T-helper 1 cell treated with Interleukin-12 subunit alpha and Interleukin-12 subunit beta and Interleukin-4 antibody, amounts not matched to agents 30 μg/mL and 1 μg/mL, for 36 hours (primary cell): ENCODE results near the gene GLIPR1.
A peak's percentile ranks its signal among the peaks of the same experiment; 100 is the strongest.
"Not testable (repeated sequence)": the region's sequence is repeated elsewhere in the genome, so short reads cannot be mapped to it uniquely, and the experiment has no call there.

Experiments
- H3K27ac Mint-ChIP-seq: one replicate; pipeline ENCODE4 v1.8.0; 2021; ENCODE audit warnings: mild to moderate bottlenecking, mixed read lengths
- H3K27me3 Mint-ChIP-seq: one replicate; pipeline ENCODE4 v1.8.0; 2021; ENCODE audit warnings: low read depth, mixed read lengths
- H3K36me3 Mint-ChIP-seq: one replicate; pipeline ENCODE4 v1.8.0; 2021; ENCODE audit warnings: low read depth, mixed read lengths
- H3K4me1 Mint-ChIP-seq: one replicate; pipeline ENCODE4 v1.8.0; 2021; ENCODE audit warnings: low read depth, mixed read lengths
- H3K4me3 Mint-ChIP-seq: one replicate; pipeline ENCODE4 v1.8.0; 2021; ENCODE audit warnings: mild to moderate bottlenecking, moderate library complexity, mixed read lengths
- H3K9me3 Mint-ChIP-seq: one replicate; pipeline ENCODE4 v1.8.0; 2021; ENCODE audit warnings: mixed read lengths

GLIPR1 gene

GRCh38 chr12:75455839-75456238, 24.7 kb upstream of the GLIPR1 start:
- H3K27ac Mint-ChIP-seq, result no peak overlapping the region
- peaks cover 7% of the 10 kb centered on the region for H3K36me3 Mint-ChIP-seq
- no peak overlapping the region for H3K4me3 Mint-ChIP-seq
- peaks cover 16% of the 10 kb centered on the region for H3K9me3 Mint-ChIP-seq
- H3K27me3 Mint-ChIP-seq, result peaks cover 12% of the 10 kb centered on the region
- peaks cover 27% of the 10 kb centered on the region for H3K4me1 Mint-ChIP-seq

GRCh38 chr12:75457191-75457590, 23.4 kb upstream of the GLIPR1 start:
- Mint-ChIP-seq H3K4me1 (peaks cover 27% of the 10 kb centered on the region), H3K4me3 (peak overlapping the region; percentile 14), H3K9me3 (peaks cover 16% of the 10 kb centered on the region), H3K36me3 (peaks cover 7% of the 10 kb centered on the region), H3K27ac (no peak overlapping the region), H3K27me3 (peaks cover 13% of the 10 kb centered on the region)

DNA sequence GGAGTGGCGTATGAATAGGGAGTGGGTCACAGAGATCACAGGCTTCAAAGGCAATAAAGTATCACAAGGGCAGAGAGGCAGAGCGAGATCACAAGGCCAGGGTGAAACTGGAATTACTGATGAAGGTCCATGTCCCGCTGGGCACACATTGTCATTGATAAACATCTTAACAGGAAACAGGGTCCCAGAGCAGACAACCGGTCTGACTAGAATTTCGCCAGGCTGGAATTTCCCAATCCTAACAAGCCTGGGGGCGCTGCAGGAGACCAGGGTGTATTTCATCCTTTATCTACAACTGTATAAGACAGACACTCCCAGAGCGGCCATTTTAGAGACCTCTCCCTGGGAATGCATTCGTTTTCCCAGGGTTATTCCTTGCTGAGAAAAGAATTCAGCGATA, 22.7 kb upstream of the GLIPR1 start:
- H3K4me3 Mint-ChIP-seq, result peak overlapping the region; percentile 20
- H3K4me1 Mint-ChIP-seq, result peaks cover 27% of the 10 kb centered on the region

GRCh38 chr12:75459755-75460154, 20.8 kb upstream of the GLIPR1 start:
- H3K36me3 Mint-ChIP-seq, result peaks cover 7% of the 10 kb centered on the region
- H3K9me3 Mint-ChIP-seq, result peaks cover 20% of the 10 kb centered on the region
- peaks cover 27% of the 10 kb centered on the region for H3K4me1 Mint-ChIP-seq
- H3K4me3 Mint-ChIP-seq, result no peak overlapping the region
- no peak overlapping the region for H3K27ac Mint-ChIP-seq
- peaks cover 19% of the 10 kb centered on the region for H3K27me3 Mint-ChIP-seq

More for the DNA sequence above, 22.7 kb upstream of the GLIPR1 start:
- peaks cover 20% of the 10 kb centered on the region for H3K9me3 Mint-ChIP-seq
- peaks cover 19% of the 10 kb centered on the region for H3K27me3 Mint-ChIP-seq
- not testable (repeated sequence) for H3K36me3 Mint-ChIP-seq, H3K27ac Mint-ChIP-seq

DNA sequence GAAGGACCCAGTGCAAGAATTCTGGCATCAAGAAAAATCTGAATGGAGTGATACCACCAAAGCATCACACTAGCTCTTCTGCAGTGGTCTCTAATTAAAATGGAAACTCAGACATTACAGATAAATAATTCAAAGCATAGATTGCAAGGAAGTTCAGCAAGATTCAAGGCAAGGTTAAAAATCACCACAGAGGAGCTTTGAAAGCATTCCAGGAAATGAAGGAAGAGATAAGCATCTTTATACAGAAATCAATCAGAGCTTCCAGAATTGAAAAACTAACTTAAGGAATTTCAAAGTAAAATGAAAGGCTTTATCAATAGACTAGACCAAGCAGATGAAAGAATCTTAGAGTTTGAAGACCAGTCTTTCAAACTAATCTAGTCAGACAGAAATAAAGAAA, 20.4 kb upstream of the GLIPR1 start:
- Mint-ChIP-seq H3K27ac (no peak overlapping the region), H3K9me3 (peaks cover 18% of the 10 kb centered on the region), H3K36me3 (peaks cover 7% of the 10 kb centered on the region), H3K4me1 (peaks cover 27% of the 10 kb centered on the region), H3K4me3 (no peak overlapping the region), H3K27me3 (peaks cover 15% of the 10 kb centered on the region)

GRCh38 chr12:75471902-75472890, 8.4 kb upstream of the GLIPR1 start:
- Mint-ChIP-seq H3K27me3 (peaks cover 25% of the 10 kb centered on the region), H3K36me3 (no peaks in the 10 kb centered on the region), H3K4me1 (peaks cover 5% of the 10 kb centered on the region), H3K9me3 (no peaks in the 10 kb centered on the region), H3K27ac (no peak overlapping the region), H3K4me3 (no peak overlapping the region)

- H3K27me3 Mint-ChIP-seq, result peaks cover 25% of the 10 kb centered on the region
- H3K36me3 Mint-ChIP-seq, result no peaks in the 10 kb centered on the region
- no peak overlapping the region for H3K4me3 Mint-ChIP-seq
- no peaks in the 10 kb centered on the region for H3K9me3 Mint-ChIP-seq
- H3K27ac Mint-ChIP-seq, result no peak overlapping the region
- H3K4me1 Mint-ChIP-seq, result peaks cover 17% of the 10 kb centered on the region
Measured at GRCh38 chr12:75474116-75474515, 6.4 kb upstream of the GLIPR1 start.

GRCh38 chr12:75476071-75476470, 4.5 kb upstream of the GLIPR1 start:
- peaks cover 16% of the 10 kb centered on the region for H3K27me3 Mint-ChIP-seq
- no peak overlapping the region for H3K27ac Mint-ChIP-seq
- H3K36me3 Mint-ChIP-seq, result no peaks in the 10 kb centered on the region
- peaks cover 32% of the 10 kb centered on the region for H3K4me1 Mint-ChIP-seq
- no peaks in the 10 kb centered on the region for H3K9me3 Mint-ChIP-seq
- H3K4me3 Mint-ChIP-seq, result no peak overlapping the region

DNA sequence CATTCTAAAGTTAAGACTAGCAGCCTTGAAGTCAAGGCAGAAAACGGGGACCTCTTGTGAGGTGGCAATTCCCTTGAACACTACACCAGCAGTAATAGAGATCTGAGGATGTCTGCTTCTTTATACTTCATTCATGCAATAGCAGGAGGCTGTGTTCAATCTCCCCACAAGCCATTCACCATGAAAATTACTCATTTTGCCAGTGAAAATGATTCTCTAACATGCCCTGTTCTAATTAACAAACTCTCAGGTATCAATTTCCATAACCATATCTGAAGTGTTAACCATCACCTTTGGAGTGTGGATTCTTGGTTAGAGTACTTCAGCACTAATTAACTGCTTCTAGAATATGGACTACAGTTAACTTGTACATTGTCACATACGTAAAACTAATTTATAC, 3.4 kb upstream of the GLIPR1 start:
- Mint-ChIP-seq H3K27ac (no peak overlapping the region), H3K36me3 (peaks cover 2% of the 10 kb centered on the region), H3K4me3 (no peak overlapping the region), H3K27me3 (peaks cover 13% of the 10 kb centered on the region), H3K4me1 (peaks cover 41% of the 10 kb centered on the region), H3K9me3 (no peaks in the 10 kb centered on the region)

DNA sequence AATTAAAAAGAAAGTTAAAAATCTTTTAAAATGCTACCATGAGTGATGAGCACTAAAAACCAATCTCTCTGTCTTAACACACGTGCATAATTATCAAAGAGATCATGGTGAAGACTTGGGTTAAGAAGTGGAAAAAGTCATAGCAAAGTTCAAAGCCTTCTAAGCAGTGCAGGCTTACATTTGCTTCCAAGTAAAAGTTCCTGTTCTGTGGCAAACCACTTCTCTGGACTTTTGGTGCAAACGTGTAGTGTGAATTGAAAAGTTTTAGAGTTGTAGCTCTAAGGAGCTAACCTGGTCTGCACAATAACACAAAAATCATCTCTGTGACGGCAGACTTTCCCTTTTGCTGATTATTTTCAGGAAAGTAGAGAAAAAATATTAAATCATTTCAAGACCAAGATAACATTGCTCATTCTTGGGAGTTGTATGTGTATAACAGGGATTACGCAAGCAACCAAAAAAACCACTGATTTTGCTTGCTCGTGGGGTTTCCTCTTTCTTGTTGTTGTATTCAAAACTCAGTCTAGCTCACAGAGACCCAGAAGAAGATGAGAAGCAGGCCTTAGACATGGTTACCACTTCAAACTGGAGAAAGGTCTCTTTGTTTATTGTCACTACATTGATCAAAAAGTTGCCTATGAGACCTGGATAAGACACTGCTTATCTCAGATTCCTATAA, 2.3 kb upstream of the GLIPR1 start:
- peaks cover 50% of the 10 kb centered on the region for H3K4me1 Mint-ChIP-seq
- peaks cover 3% of the 10 kb centered on the region for H3K36me3 Mint-ChIP-seq
- H3K27me3 Mint-ChIP-seq, result peaks cover 13% of the 10 kb centered on the region
- no peak overlapping the region for H3K4me3 Mint-ChIP-seq
- peak overlapping the region; percentile 58 for H3K27ac Mint-ChIP-seq
- no peaks in the 10 kb centered on the region for H3K9me3 Mint-ChIP-seq

DNA sequence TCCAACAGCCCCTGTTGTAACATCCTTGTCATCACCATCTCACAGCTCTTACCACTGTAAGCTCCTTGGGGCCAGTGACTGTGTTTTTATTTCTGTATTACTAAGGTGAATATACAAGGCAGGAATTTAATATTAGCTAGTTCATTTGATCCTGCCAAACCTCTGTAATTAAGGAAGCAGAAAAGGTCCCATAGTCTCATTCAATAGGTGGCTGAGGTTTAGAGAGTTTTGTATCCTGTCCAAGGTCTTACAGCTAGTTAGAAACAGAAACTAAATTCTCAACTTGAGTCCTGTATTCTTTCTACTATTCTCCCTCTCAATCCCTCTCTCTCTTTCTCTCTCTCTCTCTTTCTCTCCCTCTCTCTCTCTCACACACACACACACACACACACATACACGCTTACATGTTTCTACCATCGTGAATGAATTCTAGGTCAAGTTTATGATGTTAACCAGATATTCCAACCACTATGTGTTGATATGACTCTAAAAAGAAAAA, 543 bp upstream of the GLIPR1 start:
- Mint-ChIP-seq H3K4me1 (peaks cover 58% of the 10 kb centered on the region), H3K27ac (peak overlapping the region; percentile 94), H3K9me3 (no peaks in the 10 kb centered on the region), H3K27me3 (no peaks in the 10 kb centered on the region), H3K4me3 (peak overlapping the region; percentile 81), H3K36me3 (peaks cover 9% of the 10 kb centered on the region)

GRCh38 chr12:75481013-75481705, 604 bp downstream of the GLIPR1 start:
- Mint-ChIP-seq H3K27me3 (no peaks in the 10 kb centered on the region), H3K4me1 (peaks cover 60% of the 10 kb centered on the region), H3K4me3 (peak overlapping the region; percentile 81), H3K9me3 (no peaks in the 10 kb centered on the region), H3K27ac (peak overlapping the region; percentile 94), H3K36me3 (peaks cover 9% of the 10 kb centered on the region)

DNA sequence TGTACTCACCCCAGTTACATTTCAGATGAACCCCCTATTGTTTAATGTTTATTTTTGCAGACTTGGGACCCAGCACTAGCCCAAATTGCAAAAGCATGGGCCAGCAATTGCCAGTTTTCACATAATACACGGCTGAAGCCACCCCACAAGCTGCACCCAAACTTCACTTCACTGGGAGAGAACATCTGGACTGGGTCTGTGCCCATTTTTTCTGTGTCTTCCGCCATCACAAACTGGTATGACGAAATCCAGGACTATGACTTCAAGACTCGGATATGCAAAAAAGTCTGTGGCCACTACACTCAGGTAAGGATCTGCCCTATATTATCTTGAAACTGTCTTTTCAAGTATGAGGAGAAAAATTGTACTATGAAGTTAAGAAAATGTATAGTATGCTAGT, 1.2 kb downstream of the GLIPR1 start:
- Mint-ChIP-seq H3K36me3 (peaks cover 9% of the 10 kb centered on the region), H3K4me3 (peak overlapping the region; percentile 81), H3K4me1 (peaks cover 60% of the 10 kb centered on the region), H3K9me3 (no peaks in the 10 kb centered on the region), H3K27me3 (no peaks in the 10 kb centered on the region), H3K27ac (peak overlapping the region; percentile 94)

- peaks cover 54% of the 10 kb centered on the region for H3K4me1 Mint-ChIP-seq
- peak overlapping the region; percentile 81 for H3K4me3 Mint-ChIP-seq
- H3K9me3 Mint-ChIP-seq, result no peaks in the 10 kb centered on the region
- peak overlapping the region; percentile 68 for H3K27ac Mint-ChIP-seq
- H3K27me3 Mint-ChIP-seq, result no peaks in the 10 kb centered on the region
- peaks cover 9% of the 10 kb centered on the region for H3K36me3 Mint-ChIP-seq
Measured at GRCh38 chr12:75482646-75483045, 2.1 kb downstream of the GLIPR1 start.
